HEK293T (cell line): ENCODE data around the gene OLFM1.

Source experiments
- CTCF ChIA-PET: fragments of 350-600 bp; formaldehyde crosslinking; extraction: SDS; loops from one replicate; lab custom pipeline; 2021; ENCODE audit warnings: antibody characterized with exemption, inconsistent platforms; lab: Yijun Ruan, JAX
- POLR2A ChIA-PET: fragments of 350-600 bp; formaldehyde crosslinking; extraction: SDS; loops from one replicate; lab custom pipeline; 2020; ENCODE audit warnings: antibody characterized with exemption, inconsistent platforms; lab: Yijun Ruan, JAX
- DNase-seq: peaks from one replicate; pipeline ENCODE4 v3.0.0; 2012; ENCODE audit warnings: mixed read lengths; ENCODE audit errors: extremely low spot score
- ARNT ChIP-seq: fragments of 450-650 bp; IDR thresholded peaks from 2 replicates; pipeline ENCODE4 v1.6.1; 2017; ENCODE audit warnings: mild to moderate bottlenecking
- BHLHE40 ChIP-seq: fragments of 450-650 bp; IDR thresholded peaks from 2 replicates; pipeline ENCODE4 v1.6.1; 2016; ENCODE audit warnings: mild to moderate bottlenecking, moderate library complexity, borderline replicate concordance
- CTBP1 ChIP-seq: fragments of 450-650 bp; IDR thresholded peaks from 2 replicates; pipeline ENCODE4 v1.6.1; 2016; ENCODE audit warnings: borderline replicate concordance
- ELF4 ChIP-seq: fragments of 450-650 bp; IDR thresholded peaks from 2 replicates; pipeline ENCODE4 v1.6.1; 2017; ENCODE audit warnings: antibody characterized with exemption
- FOXA1 ChIP-seq: fragments of 450-650 bp; IDR thresholded peaks from 2 replicates; pipeline ENCODE4 v1.6.1; 2016; ENCODE audit warnings: mild to moderate bottlenecking
- FOXK2 ChIP-seq: fragments of 450-650 bp; IDR thresholded peaks from 2 replicates; pipeline ENCODE4 v1.6.1; 2016; ENCODE audit warnings: mild to moderate bottlenecking
- FOXM1 ChIP-seq: fragments of 450-650 bp; IDR thresholded peaks from 2 replicates; pipeline ENCODE4 v1.6.1; 2017; ENCODE audit warnings: mild to moderate bottlenecking, borderline replicate concordance
- HDGF ChIP-seq: fragments of 450-650 bp; IDR thresholded peaks from 2 replicates; pipeline ENCODE4 v1.6.1; 2017; ENCODE audit warnings: antibody characterized with exemption, borderline replicate concordance
- L3MBTL2 ChIP-seq: fragments of 450-650 bp; conservative IDR thresholded peaks from 2 replicates; pipeline ENCODE4 v1.6.1; 2016; ENCODE audit warnings: mild to moderate bottlenecking
- LEF1 ChIP-seq: fragments of 450-650 bp; IDR thresholded peaks from 2 replicates; pipeline ENCODE4 v1.6.1; 2017; ENCODE audit warnings: mild to moderate bottlenecking, borderline replicate concordance
- NFRKB ChIP-seq: fragments of 450-650 bp; IDR thresholded peaks from 2 replicates; pipeline ENCODE4 v1.6.1; 2016; ENCODE audit warnings: mild to moderate bottlenecking, moderate library complexity
- PKNOX1 ChIP-seq: fragments of 450-650 bp; IDR thresholded peaks from 2 replicates; pipeline ENCODE4 v1.6.1; 2016
- SP1 ChIP-seq: fragments of 450-650 bp; IDR thresholded peaks from 2 replicates; pipeline ENCODE4 v1.6.1; 2017
- SUZ12 ChIP-seq: fragments of 450-650 bp; IDR thresholded peaks from 2 replicates; pipeline ENCODE4 v1.6.1; 2016; ENCODE audit warnings: mild to moderate bottlenecking
- TARDBP ChIP-seq: fragments of 450-650 bp; IDR thresholded peaks from 2 replicates; pipeline ENCODE4 v1.6.1; 2016
- ZNF384 ChIP-seq: fragments of 450-650 bp; IDR thresholded peaks from 2 replicates; pipeline ENCODE4 v1.6.1; 2016

OLFM1 gene

DNA sequence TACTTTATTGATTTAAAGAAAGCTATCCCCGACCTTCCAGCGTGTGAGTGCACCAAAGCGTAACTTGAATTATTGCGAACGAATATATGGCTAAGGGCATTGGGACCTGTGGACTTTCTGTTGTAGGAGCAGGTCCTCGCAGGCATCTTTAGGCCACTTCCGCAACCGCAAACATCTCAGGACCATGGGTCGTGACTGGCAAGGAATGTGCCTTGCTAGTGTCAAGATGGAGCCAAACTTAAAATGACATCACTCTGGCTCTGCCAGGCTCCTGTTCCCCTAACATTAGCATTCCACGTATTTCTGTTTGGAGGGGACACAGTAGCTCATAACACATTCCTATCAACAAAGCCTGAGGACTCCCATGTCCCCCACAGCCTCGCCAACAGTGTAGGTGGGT, 44.1 kb upstream of the OLFM1 start:
- TF ChIP-seq ARNT: no peak
- TF ChIP-seq FOXK2: no peak
- TF ChIP-seq BHLHE40: no peak
- no peak for TF ChIP-seq SUZ12
- TF ChIP-seq TARDBP: no peak
- TF ChIP-seq FOXM1: no peak
- TF ChIP-seq NFRKB: no peak
- TF ChIP-seq SP1: no peak
- TF ChIP-seq CTBP1: no peak
- TF ChIP-seq HDGF: no peak
- TF ChIP-seq L3MBTL2: no peak
- no peak for TF ChIP-seq LEF1
- TF ChIP-seq ELF4: no peak
- no peak for TF ChIP-seq ZNF384
- no peak for TF ChIP-seq FOXA1
- TF ChIP-seq PKNOX1: no peak
- CTCF ChIA-PET: interaction anchor here (0.7 kb wide), 1 partner anchor 486 kb away, joined by 6 read pairs; no protein-coding TSS in a partner anchor
- DNase-seq: no peak
- POLR2A ChIA-PET: no interaction called here

DNA sequence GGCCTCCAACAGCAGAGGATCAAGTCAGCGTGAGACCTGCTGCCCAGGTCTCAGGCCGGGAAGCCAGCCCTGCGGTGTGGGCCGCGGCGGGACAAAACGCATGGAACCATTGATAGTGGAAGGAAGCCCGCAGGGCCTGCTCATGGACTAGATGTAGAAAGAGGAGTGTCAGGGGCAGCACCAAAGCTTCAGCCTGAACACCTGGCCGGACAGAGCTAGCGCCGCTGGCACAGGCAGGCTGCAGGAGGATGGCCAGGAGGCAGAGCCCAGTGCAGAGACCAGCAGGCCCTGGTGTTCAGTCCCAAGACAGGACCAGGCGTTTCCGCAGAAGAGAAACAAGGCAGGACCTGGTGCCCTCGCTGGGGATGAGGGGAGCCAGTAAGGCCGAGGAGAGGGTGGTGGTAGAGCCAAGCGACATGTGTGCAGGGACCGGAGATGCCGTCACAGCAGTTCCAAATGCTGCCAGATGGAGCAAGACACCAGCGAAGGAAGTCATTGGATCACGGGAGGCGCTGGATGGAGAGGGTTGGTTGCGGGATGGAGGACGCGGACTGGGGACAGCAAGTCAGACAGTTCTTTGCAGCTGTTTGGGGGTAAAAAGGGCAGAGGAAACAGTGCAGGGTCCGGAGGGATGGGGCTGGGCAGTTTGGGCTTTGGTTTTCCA, 42.1 kb upstream of the OLFM1 start:
- TF ChIP-seq NFRKB: no peak
- TF ChIP-seq L3MBTL2: no peak
- ChIA-PET POLR2A (no interaction called here), CTCF (no interaction called here)
- DNase-seq: no peak

DNA sequence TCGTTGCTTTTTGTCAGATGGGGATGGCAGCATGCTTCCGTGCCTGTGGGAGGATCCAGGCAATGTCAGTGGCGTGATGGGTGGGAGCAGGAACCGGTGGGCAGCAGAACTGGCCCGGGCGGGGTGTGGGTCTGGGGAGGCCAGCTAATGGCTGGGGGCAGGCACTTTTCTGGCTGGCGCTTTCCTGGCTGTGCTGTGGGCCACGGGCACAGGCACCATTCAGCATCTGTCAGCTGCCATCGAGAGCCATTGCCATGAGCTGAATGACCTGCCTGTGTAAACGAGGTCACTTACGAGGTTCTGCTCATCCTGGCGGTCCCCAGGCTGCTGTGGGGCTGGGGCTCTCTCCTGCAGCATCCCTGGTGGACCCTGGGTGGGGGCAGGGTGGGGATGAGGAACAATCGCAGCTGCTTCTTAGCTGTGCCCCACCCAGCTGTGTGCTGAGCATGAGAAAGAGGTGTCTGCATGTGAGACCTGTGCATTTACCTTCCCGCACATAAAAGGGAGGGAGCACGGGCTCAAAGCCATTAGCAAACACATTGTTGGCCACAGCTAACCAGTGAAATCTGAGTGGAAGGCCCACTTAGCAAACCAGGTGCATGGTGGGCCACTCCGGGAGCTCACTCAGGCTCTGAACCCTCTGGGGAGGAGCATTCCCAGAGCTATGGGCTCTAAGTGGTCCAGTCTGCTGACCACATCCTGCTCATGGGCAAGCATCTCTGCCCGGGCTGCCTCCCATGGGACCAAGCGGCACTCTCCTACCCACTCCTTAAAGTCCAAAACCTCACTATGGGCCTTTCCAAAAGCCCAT, 41.3 kb upstream of the OLFM1 start:
- POLR2A ChIA-PET: no interaction called here
- DNase-seq: no peak
- no peak for TF ChIP-seq FOXK2
- no peak for TF ChIP-seq NFRKB
- no peak for TF ChIP-seq L3MBTL2
- TF ChIP-seq CTBP1: no peak
- no peak for TF ChIP-seq LEF1
- no peak for TF ChIP-seq PKNOX1
- TF ChIP-seq BHLHE40: no peak
- TF ChIP-seq SUZ12: no peak
- TF ChIP-seq ARNT: no peak
- no peak for TF ChIP-seq ZNF384
- TF ChIP-seq FOXM1: no peak
- CTCF ChIA-PET: no interaction called here

DNA sequence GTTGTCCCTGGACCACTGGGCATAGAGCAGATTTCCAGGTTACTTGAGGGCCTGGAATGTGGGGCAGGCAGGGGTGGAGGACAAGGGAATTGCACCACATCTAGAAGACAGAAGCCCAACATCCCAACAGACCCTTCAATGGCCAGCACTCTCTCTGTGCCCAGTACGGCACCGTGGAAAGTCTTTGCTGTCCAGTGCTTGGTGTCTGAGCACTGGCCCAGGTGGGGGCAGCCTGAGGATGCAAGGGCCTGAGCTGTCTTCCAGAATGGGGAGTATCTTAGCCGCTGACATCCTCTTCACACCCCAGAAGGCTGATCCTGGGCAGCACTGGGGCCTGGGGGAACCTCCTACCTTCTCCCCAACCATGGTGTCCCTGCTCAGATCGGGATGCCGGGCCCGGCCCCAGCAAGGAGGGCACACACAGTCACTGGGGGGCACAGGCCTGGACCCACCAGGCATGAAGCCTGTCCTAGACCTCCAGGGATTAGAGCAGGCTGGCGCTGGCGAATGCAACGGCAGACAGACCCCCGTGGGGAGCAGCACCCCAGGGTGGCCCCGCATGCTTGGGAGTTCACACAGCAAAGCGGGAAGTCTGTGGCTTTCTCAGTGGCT, 40.6 kb upstream of the OLFM1 start:
- POLR2A ChIA-PET: no interaction called here
- TF ChIP-seq TARDBP (no peak), ARNT (no peak), FOXA1 (no peak), ELF4 (no peak), FOXK2 (no peak), HDGF (no peak), CTBP1 (no peak), ZNF384 (no peak), L3MBTL2 (no peak), PKNOX1 (no peak), SP1 (no peak), FOXM1 (no peak), LEF1 (no peak), BHLHE40 (no peak), SUZ12 (no peak), NFRKB (no peak)
- DNase-seq: no peak
- CTCF ChIA-PET: no interaction called here

DNA sequence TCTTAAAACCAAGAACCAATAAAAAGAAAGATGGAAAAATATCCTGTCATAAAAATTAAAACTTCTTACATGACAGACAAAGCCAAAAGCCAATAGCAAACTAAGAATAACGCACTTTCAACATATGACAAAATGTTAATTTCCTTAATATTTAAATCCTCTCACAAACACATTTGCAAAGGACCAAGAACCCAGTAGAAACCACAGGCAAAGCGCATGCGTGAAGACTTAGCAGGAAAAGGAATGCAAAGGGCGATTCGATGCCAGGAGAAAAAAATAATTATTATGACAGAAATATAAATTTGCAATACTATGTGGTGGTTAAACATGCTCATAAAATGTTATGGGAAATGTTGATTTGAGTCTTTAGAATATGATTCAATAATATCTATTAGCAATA, 39.9 kb upstream of the OLFM1 start:
- ChIA-PET POLR2A (no interaction called here), CTCF (no interaction called here)
- no peak for TF ChIP-seq FOXM1
- TF ChIP-seq CTBP1: no peak
- TF ChIP-seq PKNOX1: no peak
- TF ChIP-seq TARDBP: no peak
- TF ChIP-seq ZNF384: no peak
- TF ChIP-seq NFRKB: no peak
- no peak for DNase-seq
